ENCODE measurements around the gene AFF4. TPM values are rescaled to one million over a fixed set of nuclear protein-coding genes. Genes with fewer than 3 reads are reported as not detected.
A peak's percentile ranks its signal among the peaks of the same experiment; 100 is the strongest.
"Not testable (repeated sequence)": the region's sequence is repeated elsewhere in the genome, so short reads cannot be mapped to it uniquely, and the experiment has no call there.

AFF4 gene
- total and polyA plus RNA-seq, 8 donors: 59.5 to 86.1 (median 66.7) TPM

DNA sequence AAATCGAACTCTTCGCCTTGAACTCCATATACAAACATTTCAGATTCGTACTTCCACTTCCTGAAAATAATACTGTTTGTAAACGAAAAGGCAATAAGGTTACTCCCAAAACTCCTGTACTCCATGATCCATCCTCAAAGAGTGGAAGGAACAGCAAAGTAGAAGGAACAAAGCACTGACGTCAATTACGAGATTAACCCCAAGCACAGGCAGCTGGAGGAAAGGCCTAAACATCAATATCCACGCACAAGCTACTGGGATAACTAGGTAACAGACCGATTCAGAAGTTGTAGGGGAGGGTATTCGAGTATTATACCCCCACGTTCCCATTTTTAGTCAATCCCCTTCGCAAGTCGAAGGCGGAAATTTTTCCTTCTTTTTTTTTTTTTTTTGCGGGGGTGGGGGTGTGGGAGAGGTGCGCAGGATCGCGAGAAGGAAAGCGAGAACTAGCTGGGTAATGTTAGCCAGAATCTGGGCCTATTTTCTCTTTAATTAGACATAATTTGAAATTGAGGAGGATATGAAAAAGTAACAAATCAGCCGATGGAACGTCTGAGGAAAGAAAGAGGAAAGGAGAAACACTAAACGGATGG is 909 bp downstream of the AFF4 start:
- H3K4me3 ChIP-seq: peak overlapping the region; percentile 83 to 89
- peaks cover 11 to 34% of the 10 kb centered on the region in 2 donors for H3K4me1 ChIP-seq
- intact Hi-C loops (cut with DNase I): no loop called here
- H3K36me3 ChIP-seq: no peaks in the 10 kb centered on the region
- TF ChIP-seq, protein P1, sequence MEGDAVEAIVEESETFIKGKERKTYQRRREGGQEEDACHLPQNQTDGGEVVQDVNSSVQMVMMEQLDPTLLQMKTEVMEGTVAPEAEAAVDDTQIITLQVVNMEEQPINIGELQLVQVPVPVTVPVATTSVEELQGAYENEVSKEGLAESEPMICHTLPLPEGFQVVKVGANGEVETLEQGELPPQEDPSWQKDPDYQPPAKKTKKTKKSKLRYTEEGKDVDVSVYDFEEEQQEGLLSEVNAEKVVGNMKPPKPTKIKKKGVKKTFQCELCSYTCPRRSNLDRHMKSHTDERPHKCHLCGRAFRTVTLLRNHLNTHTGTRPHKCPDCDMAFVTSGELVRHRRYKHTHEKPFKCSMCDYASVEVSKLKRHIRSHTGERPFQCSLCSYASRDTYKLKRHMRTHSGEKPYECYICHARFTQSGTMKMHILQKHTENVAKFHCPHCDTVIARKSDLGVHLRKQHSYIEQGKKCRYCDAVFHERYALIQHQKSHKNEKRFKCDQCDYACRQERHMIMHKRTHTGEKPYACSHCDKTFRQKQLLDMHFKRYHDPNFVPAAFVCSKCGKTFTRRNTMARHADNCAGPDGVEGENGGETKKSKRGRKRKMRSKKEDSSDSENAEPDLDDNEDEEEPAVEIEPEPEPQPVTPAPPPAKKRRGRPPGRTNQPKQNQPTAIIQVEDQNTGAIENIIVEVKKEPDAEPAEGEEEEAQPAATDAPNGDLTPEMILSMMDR (IDR thresholded peaks at IDR 0.05): no peak
- H3K27ac ChIP-seq: peak overlapping the region; percentile 96 to 99
- H3K9me3 ChIP-seq: no peaks in the 10 kb centered on the region
- ATAC-seq: peak; percentile 47
- H3K27me3 ChIP-seq: no peaks in the 10 kb centered on the region
- DNase-seq: peak in 2 of 4 donors; percentile 78 to 79

DNA sequence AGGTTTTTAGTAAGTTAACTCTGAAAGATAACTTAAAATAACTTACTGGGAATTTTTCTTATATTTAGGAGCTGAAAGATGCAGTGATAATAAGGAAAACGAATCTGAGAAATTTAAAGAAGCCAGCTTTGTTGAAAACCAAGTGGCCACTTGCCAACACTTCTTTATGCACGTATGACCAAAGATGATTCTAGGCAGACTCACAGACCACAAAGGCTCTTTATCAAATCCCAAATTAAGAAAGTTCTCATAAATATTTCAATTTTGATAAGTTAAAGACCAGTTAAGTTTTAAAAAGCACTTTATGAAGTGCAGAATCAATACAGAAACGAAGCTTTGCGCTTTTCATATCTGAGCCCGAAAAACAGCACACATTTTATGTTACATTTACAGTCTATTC is 1.5 kb downstream of the AFF4 start:
- DNase-seq: peak in 2 of 4 donors; percentile 31 to 61
- H3K4me3 ChIP-seq: peak overlapping the region; percentile 83 to 89
- ATAC-seq: no peak
- H3K36me3 ChIP-seq: no peaks in the 10 kb centered on the region
- intact Hi-C loops (cut with DNase I): no loop called here
- no peaks in the 10 kb centered on the region for H3K9me3 ChIP-seq
- no peaks in the 10 kb centered on the region for H3K27me3 ChIP-seq
- peaks cover 11 to 38% of the 10 kb centered on the region in 2 donors for H3K4me1 ChIP-seq
- peak overlapping the region; percentile 96 to 99 for H3K27ac ChIP-seq
- TF ChIP-seq, protein P1 (IDR thresholded peaks at IDR 0.05): no peak

DNA sequence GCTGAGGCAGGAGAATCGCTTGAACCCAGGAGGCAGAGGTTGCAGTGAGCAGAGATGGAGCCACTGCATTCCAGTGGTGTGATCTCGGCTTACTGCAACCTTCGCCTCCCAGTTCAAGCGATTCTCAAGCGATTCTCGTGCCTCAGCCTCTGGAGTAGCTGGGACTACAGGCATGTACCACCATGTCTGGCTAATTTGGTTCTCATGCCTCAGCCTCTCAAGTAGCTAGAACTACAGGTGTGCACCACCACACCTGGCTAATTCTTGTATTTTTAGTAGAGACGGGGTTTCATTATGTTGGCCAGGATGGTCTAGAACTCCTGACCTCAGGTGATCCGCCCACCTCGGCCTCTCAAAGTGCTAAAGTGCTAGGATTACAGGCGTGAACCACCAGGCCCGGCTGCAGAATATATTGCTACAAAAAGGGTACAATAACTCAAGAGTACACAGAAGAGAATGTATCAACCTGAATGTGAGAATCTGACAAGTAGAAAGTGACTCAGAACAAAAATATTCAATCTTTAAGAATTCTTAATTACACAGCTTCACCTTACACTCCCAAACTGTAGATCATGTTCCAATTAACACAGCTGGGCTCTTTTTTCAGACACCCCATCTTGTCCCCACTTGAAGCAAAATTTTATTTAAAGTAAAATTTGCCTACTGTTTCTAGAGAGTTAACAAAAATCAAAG is 2.2 kb downstream of the AFF4 start:
- peak overlapping the region; percentile 83 to 89 for H3K4me3 ChIP-seq

DNA sequence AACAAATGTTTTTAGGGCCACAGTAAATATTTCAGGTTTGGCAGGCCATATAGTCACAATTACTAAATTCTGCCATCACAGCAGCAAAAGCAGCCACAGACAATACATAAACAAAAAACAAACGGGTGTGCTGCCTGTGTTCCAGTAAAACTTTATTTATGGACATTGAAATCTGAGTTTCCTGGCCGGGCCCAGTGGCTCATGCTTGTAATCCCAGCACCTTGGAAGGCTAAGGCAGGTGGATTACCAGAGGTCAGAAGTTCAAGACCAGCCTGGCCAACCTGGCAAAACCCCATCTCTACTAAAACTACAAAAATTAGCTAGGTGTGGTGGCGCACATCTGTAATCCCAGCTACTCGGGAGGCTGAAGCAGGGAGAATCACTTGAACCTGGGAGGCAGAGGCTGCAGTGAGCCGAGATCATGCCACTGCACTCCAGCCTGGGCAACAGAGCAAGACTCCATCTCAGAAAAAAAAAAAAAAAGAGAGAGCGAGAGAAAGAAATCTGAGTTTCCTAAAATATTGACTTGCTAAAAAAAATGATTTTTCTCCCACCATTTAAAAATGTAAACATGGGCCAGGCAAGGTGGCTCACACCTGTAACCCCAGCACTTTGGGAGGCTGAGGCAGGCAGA is 7.2 kb downstream of the AFF4 start:
- intact Hi-C loops (cut with DNase I); DNase-seq; ATAC-seq; H3K27ac ChIP-seq; H3K9me3 ChIP-seq; H3K4me3 ChIP-seq; H3K27me3 ChIP-seq: not testable (repeated sequence)
- Histone ChIP-seq H3K4me1 (peaks cover 14 to 38% of the 10 kb centered on the region in 2 donors), H3K36me3 (peaks cover 0 to 14% of the 10 kb centered on the region in 2 donors)

More for the DNA sequence above, 2.2 kb downstream of the AFF4 start:
- ATAC-seq; intact Hi-C loops (cut with DNase I); H3K36me3 ChIP-seq; DNase-seq; H3K9me3 ChIP-seq; H3K27me3 ChIP-seq: not testable (repeated sequence)
- Histone ChIP-seq H3K27ac (peak overlapping the region in 1 of 2 donors; percentile 99), H3K4me1 (peaks cover 11 to 38% of the 10 kb centered on the region in 2 donors)

DNA sequence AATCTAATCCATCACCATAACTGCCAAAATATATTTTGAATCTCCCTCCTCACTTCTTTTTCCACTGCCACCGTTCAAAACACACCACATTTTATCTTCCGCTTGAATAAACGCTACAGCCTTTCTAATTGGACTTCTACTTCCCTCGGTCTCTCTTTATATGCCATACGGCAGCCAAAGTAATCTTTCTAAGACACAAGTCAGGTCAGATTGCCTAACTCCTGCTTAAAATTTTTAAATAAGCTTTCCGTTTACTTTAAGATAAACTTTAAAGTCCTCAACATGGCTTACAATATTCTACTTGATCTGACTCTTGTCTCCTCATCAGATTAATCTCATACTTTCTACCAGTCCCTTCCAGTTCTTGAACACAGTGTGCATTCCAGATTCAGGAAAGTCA is 9.7 kb downstream of the AFF4 start:
- Histone ChIP-seq H3K36me3 (peaks cover 0 to 17% of the 10 kb centered on the region in 2 donors), H3K4me1 (peaks cover 8 to 24% of the 10 kb centered on the region in 2 donors), H3K27me3 (no peaks in the 10 kb centered on the region), H3K9me3 (no peaks in the 10 kb centered on the region), H3K4me3 (no peak overlapping the region), H3K27ac (no peak overlapping the region)
- DNase-seq (peak in 1 of 4 donors; percentile 25), ATAC-seq (peak; percentile 39)
- intact Hi-C loops (cut with DNase I): no loop called here
- TF ChIP-seq, protein P1 (IDR thresholded peaks at IDR 0.05): no peak

DNA sequence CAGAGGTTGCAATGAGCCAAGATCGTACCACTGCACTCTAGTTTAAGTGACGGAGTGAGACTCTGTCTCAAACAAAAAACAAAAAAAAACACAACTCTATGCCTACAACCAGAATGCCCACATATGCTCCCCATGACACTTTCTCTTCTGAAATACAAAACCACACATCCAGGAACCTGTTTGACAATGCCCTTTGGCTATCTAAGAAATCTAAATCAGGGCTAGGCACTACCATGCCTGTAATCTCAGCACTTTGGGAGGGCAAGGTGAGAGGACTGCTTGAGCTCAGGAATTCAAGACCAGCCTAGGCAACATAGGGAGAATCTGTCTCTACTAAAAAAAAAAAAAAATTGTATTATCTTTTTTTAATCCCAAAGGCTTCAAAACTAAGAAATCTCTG is 10.6 kb downstream of the AFF4 start:
- ATAC-seq (peak; percentile 51), DNase-seq (no peak)
- H3K36me3 ChIP-seq: peaks cover 0 to 17% of the 10 kb centered on the region in 2 donors
- intact Hi-C loops (cut with DNase I): no loop called here
- H3K27ac ChIP-seq: no peak overlapping the region
- H3K4me3 ChIP-seq: no peak overlapping the region
- H3K9me3 ChIP-seq: no peaks in the 10 kb centered on the region
- TF ChIP-seq, protein P1 (IDR thresholded peaks at IDR 0.05): no peak
- H3K27me3 ChIP-seq: no peaks in the 10 kb centered on the region
- H3K4me1 ChIP-seq: peaks cover 8 to 19% of the 10 kb centered on the region in 2 donors
